SK-MEL-5 (cell line): ENCODE measurements around the gene ZFYVE27. TPM values are rescaled to one million over a fixed set of nuclear protein-coding genes. Genes with fewer than 3 reads are reported as not detected.

Source experiments
- DNase-seq: peaks from one replicate; pipeline ENCODE4 v3.0.0-alpha.2; 2016; ENCODE audit warnings: low read depth, low spot score
- in situ Hi-C: cut with HindIII; loops from 2 replicates; pipeline ENCODE4 v1.10.0; 2016; ENCODE audit warnings: low sequenced_read_pairs, high pct_unique_total_duplicates, low pct_unique_long_range_greater_than_20kb
- total RNA-seq: library from RNA; depleted of rRNA; stranded (reverse); fragments of >200 nt; shearing (Covaris generic); gene quantifications from 2 replicates; pipeline ENCODE4 v1.2.3, GENCODE V29; 2014

ZFYVE27 gene
- total RNA-seq, 1 experiment from 2014 or later, result 27.5 TPM

- DNase-seq, result peak; percentile 71
Observed at GRCh38 chr10:97713339-97713825, 23.5 kb upstream of the ZFYVE27 start, which contains the start of gene MARVELD1. Gene MARVELD1, plus strand, starts transcription at chr10:97713730. Its CDS starts 147 bp downstream, at chr10:97713877.

GRCh38 chr10:97713826-97714400, 23.0 kb upstream of the ZFYVE27 start:
- in situ Hi-C loops, result no loop called here
- peak; percentile 58 for DNase-seq

More at GRCh38 chr10:97713339-97713825, 23.5 kb upstream of the ZFYVE27 start, which contains the start of gene MARVELD1:
- in situ Hi-C loops, result no loop called here

- in situ Hi-C loops, result no loop called here
- no peak for DNase-seq
Observed at GRCh38 chr10:97714401-97715258, 22.3 kb upstream of the ZFYVE27 start.

- no peak for DNase-seq
- in situ Hi-C loops, result no loop called here
Observed at GRCh38 chr10:97715259-97715874, 21.6 kb upstream of the ZFYVE27 start.

- DNase-seq, result no peak
- in situ Hi-C loops, result no loop called here
Observed at GRCh38 chr10:97717627-97718026, 19.3 kb upstream of the ZFYVE27 start.

GRCh38 chr10:97718178-97718577, 18.8 kb upstream of the ZFYVE27 start:
- in situ Hi-C loops, result no loop called here
- peak; percentile 93 for DNase-seq

GRCh38 chr10:97718659-97719142, 18.2 kb upstream of the ZFYVE27 start:
- in situ Hi-C loops, result no loop called here
- DNase-seq, result no peak

- in situ Hi-C loops, result no loop called here
- DNase-seq, result no peak
Observed at GRCh38 chr10:97719602-97720001, 17.3 kb upstream of the ZFYVE27 start.

- no peak for DNase-seq
- in situ Hi-C loops, result no loop called here
Observed at GRCh38 chr10:97721871-97722780, 14.8 kb upstream of the ZFYVE27 start.

- no peak for DNase-seq
- in situ Hi-C loops, result no loop called here
Observed at GRCh38 chr10:97723001-97723400, 13.9 kb upstream of the ZFYVE27 start.

GRCh38 chr10:97724341-97724941, 12.5 kb upstream of the ZFYVE27 start:
- no peak for DNase-seq
- in situ Hi-C loops, result no loop called here

GRCh38 chr10:97726636-97727178, 10.2 kb upstream of the ZFYVE27 start:
- peak; percentile 55 for DNase-seq
- in situ Hi-C loops, result no loop called here

GRCh38 chr10:97729014-97729413, 7.9 kb upstream of the ZFYVE27 start:
- in situ Hi-C loops, result no loop called here
- no peak for DNase-seq

GRCh38 chr10:97731346-97732051, 5.4 kb upstream of the ZFYVE27 start:
- in situ Hi-C loops, result no loop called here
- DNase-seq, result peak; percentile 81

GRCh38 chr10:97732052-97732359, 4.9 kb upstream of the ZFYVE27 start:
- DNase-seq, result no peak

GRCh38 chr10:97733256-97733655, 3.7 kb upstream of the ZFYVE27 start:
- DNase-seq, result no peak
- in situ Hi-C loops, result no loop called here

More at GRCh38 chr10:97732052-97732359, 4.9 kb upstream of the ZFYVE27 start:
- in situ Hi-C loops, result no loop called here
